Dorsolateral prefrontal cortex (tissue), 118 donors: ENCODE measurements around the gene ALG13. TPM values are rescaled to one million over a fixed set of nuclear protein-coding genes. Genes with fewer than 3 reads are reported as not detected.

Experiments
- total RNA-seq, 120 experiments: library from RNA; stranded (reverse); gene quantifications; one replicate each; pipeline versions ENCODE4 v1.2.3 to v1.2.4, GENCODE V29; 2022

ALG13 gene
- total RNA-seq, 120 experiments from 2014 or later: 39.1 to 78.4 (median 55.9) TPM

Other genes starting within 250 kb of the ALG13 start
- under 1 TPM in 8 of 120 experiments, not detected in 112; 0.09 to 0.60 (median 0.11) TPM for gene SERTM2, start 169.5 kb upstream of the ALG13 start, total RNA-seq
- gene TRPC5OS, start 195.0 kb downstream of the ALG13 start, total RNA-seq: under 1 TPM in 61 of 120 experiments, not detected in 59; 0.16 to 0.95 (median 0.38) TPM